Brain microvascular endothelial cell (primary cell): ENCODE measurements around the gene GZMM.

Source experiments
- DNase-seq: peaks from one replicate; pipeline ENCODE4 v3.0.0-alpha.2; 2020
- H3K27ac ChIP-seq: fragments of 250-450 bp; sonication (Bioruptor Pico); 2 replicates; pipeline ENCODE4 v1.5.1; 2020; ENCODE audit warnings: mild to moderate bottlenecking, moderate library complexity
- H3K27me3 ChIP-seq: fragments of 250-450 bp; sonication (Bioruptor Pico); replicated peaks from 2 replicates; pipeline ENCODE4 v1.5.1; 2020; ENCODE audit warnings: mild to moderate bottlenecking
- H3K36me3 ChIP-seq: fragments of 250-450 bp; sonication (Bioruptor Pico); replicated peaks from 2 replicates; pipeline ENCODE4 v1.5.1; 2020; ENCODE audit warnings: mild to moderate bottlenecking
- H3K4me3 ChIP-seq: 2 replicates; pipeline ENCODE4 v1.5.1; 2011; ENCODE audit warnings: low read depth, mild to moderate bottlenecking, control low read depth, low read length, moderate library complexity
- in situ Hi-C: cut with HindIII; loops from 2 replicates; pipeline ENCODE4 v1.10.0; 2017; ENCODE audit warnings: low sequenced_read_pairs, low pct_ligation_motif_present
- TF ChIP-seq, protein P1 (sequence below): IDR thresholded peaks from 2 replicates; pipeline ENCODE4 v1.5.1; 2011; ENCODE audit warnings: low read depth, mild to moderate bottlenecking, moderate library complexity, low read length, control low read depth, inconsistent platforms; ENCODE audit errors: missing control alignments

GZMM gene

DNA sequence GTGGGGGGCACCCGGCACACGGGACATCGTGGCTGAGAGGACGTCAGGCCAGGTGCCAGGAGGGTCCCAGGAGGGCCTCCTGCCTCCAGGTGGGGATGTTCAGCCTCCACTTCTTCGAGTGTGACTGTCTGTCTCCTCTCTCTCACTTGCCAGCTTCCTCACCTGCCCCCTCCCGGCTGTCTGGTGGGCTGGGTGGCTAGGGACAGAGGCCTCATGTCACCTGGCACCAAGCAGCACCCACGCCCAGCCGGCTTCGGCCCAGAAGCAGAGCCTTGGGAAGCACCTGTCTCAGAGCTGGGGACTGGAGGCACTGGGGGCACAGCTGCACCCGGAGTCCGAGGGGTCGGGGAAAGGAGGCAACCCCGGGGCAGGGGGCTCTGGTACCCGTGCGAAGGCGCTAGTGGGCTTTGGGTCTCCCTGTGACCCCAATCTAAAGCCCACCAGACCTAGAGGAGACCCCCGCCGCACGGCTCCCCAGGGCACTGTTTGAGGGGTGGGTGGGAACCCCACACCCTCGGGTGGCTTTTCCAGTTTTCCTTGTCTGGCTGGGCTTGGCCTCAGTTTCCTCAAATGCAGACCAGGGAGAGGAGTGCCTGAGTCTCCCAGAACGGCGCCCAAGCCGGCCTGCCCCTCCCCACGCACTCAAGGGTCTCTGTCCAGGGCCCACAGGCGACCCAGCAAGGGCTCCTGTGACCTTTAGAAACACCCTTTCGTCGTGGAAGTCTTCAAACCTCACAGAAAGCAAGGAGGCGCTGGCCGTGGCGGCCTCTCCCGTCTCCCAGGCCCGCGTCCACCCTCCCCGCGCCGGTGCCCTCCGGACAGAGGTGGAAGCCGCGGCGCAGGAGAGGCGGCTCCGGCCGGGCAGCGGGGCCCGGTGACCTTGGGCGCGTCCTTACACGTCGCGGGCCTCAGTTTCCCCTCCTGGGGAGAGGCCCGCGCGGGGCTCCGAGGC is 45.2 kb downstream of the GZMM start:
- no peaks in the 10 kb centered on the region for H3K36me3 ChIP-seq
- H3K27me3 ChIP-seq, result no peaks in the 10 kb centered on the region
- TF ChIP-seq, protein P1, sequence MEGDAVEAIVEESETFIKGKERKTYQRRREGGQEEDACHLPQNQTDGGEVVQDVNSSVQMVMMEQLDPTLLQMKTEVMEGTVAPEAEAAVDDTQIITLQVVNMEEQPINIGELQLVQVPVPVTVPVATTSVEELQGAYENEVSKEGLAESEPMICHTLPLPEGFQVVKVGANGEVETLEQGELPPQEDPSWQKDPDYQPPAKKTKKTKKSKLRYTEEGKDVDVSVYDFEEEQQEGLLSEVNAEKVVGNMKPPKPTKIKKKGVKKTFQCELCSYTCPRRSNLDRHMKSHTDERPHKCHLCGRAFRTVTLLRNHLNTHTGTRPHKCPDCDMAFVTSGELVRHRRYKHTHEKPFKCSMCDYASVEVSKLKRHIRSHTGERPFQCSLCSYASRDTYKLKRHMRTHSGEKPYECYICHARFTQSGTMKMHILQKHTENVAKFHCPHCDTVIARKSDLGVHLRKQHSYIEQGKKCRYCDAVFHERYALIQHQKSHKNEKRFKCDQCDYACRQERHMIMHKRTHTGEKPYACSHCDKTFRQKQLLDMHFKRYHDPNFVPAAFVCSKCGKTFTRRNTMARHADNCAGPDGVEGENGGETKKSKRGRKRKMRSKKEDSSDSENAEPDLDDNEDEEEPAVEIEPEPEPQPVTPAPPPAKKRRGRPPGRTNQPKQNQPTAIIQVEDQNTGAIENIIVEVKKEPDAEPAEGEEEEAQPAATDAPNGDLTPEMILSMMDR, result no peak
- no peak overlapping the region for H3K4me3 ChIP-seq
- no peak overlapping the region for H3K27ac ChIP-seq
- DNase-seq, result no peak
- in situ Hi-C loops, result no loop called here

DNA sequence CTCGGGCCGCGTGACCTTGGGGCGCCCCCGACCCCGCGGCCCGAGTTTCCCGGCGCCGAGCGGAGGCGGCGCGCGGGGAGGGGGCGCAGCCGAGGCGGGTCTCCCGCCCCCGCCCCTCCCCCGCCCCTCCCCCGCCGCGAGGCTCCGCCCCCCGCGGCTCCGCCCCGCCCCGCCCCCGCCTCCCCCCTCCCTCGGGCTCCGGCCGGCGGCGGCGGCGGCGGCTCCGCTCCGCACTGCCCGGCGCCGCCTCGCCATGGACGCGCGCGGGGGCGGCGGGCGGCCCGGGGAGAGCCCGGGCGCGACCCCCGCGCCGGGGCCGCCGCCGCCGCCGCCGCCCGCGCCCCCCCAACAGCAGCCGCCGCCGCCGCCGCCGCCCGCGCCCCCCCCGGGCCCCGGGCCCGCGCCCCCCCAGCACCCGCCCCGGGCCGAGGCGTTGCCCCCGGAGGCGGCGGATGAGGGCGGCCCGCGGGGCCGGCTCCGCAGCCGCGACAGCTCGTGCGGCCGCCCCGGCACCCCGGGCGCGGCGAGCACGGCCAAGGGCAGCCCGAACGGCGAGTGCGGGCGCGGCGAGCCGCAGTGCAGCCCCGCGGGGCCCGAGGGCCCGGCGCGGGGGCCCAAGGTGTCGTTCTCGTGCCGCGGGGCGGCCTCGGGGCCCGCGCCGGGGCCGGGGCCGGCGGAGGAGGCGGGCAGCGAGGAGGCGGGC is 46.0 kb downstream of the GZMM start, which contains the start of gene HCN2:
Gene HCN2, plus strand, starts transcription at position 189 of the 703 bp plus-strand sequence. Its CDS starts 65 bp downstream, at position 254.
- Histone ChIP-seq H3K27ac (no peak within 1 kb of the TSS), H3K27me3 (no peaks in the 10 kb centered on the region), H3K4me3 (peak within 1 kb of the TSS; percentile 20), H3K36me3 (no peaks in the 10 kb centered on the region)
- DNase-seq, result no peak
- TF ChIP-seq, protein P1, result no peak
- in situ Hi-C loops, result no loop called here

DNA sequence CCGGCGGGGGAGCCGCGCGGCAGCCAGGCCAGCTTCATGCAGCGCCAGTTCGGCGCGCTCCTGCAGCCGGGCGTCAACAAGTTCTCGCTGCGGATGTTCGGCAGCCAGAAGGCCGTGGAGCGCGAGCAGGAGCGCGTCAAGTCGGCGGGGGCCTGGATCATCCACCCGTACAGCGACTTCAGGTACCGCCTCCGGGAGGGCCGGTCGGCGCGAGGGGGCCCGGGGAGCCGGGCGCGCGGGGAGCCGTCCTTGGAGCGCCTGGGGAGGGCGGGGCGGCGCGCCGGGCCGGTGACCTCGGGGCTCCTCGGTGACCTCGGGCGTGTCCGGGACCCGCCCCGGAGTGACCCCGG is 46.5 kb downstream of the GZMM start:
- Histone ChIP-seq H3K27ac (no peak overlapping the region), H3K4me3 (peak overlapping the region; percentile 20), H3K27me3 (no peaks in the 10 kb centered on the region), H3K36me3 (no peaks in the 10 kb centered on the region)
- TF ChIP-seq, protein P1, result no peak
- in situ Hi-C loops, result no loop called here
- no peak for DNase-seq

DNA sequence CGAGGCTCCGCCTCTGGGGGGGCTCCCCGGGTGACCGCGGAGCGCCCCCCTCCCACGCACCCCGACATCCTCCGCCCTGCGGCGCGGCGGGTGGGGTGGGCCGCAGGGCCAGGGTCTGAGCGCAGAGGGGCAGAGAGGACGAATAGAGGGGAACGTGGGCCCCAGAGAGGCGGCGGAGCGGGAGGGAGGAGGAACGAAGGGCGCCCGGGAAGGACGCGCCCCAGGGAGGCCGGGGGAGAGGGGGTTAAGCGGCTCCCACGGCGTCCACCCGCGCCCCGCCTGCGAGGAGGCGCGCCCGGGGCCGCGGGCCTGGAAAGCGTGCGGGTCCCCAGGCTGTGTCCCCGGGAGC is 46.9 kb downstream of the GZMM start:
- Histone ChIP-seq H3K27me3 (no peaks in the 10 kb centered on the region), H3K36me3 (no peaks in the 10 kb centered on the region), H3K4me3 (no peak overlapping the region), H3K27ac (no peak overlapping the region)
- no peak for DNase-seq
- TF ChIP-seq, protein P1, result no peak
- in situ Hi-C loops, result no loop called here

DNA sequence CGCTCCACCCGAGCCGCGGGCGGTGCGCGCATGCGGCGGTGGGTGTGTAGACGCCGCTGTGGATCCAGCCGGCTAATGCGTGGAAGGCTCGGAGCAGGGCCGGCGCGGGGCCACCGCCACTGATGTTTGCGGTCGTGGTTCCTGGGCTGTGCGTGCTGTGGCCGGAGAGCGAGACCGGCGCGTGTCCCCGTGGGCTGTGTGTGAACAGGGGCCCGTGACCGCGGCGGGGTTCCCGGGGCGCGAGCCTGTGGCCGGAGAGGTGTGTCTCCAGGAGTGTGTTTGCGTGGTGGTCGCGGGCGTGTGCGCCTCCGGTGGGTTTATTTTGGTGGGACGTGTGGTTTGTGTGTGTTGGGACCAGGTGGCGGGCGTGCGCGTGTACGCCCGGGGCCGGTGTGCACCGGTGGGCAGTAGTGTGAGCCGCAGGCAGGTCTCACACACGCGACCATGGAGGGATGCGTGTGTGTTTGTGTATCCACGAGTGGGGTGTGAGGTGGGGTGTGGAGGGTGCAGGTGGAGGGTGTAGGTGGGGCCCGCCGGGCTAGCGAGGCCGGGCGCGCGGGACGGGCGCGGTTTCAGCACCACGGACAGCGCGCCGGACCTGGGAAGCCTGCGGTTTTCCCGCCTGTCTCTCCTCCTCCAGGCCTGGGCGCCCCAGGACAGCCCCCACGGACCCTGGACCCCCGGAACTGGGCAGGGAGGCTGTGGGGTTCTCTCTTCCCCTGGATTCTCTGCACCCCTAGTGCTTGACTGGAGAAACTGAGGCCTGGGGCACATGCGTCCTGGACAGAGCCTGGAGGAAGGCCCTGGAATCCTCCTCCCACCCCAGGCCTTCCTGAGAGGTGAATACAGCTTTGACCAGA is 47.5 kb downstream of the GZMM start:
- Histone ChIP-seq H3K27me3 (no peaks in the 10 kb centered on the region), H3K36me3 (no peaks in the 10 kb centered on the region), H3K4me3 (peak overlapping the region; percentile 3), H3K27ac (no peak overlapping the region)
- TF ChIP-seq, protein P1, result no peak
- in situ Hi-C loops, result no loop called here
- no peak for DNase-seq
